DMS114 treated with DMSO at 0.1 percent for 48 hours (cell line): ENCODE results near the gene TRPV3.
"Not testable (repeated sequence)": the region's sequence is repeated elsewhere in the genome, so short reads cannot be mapped to it uniquely, and the experiment has no call there.

Experiments used
- DNase-seq: peaks from one replicate; lab custom pipeline; 2025; ENCODE audit not compliant: unreplicated experiment; lab: John Stamatoyannopoulos, UW

The TRPV3 gene

DNA sequence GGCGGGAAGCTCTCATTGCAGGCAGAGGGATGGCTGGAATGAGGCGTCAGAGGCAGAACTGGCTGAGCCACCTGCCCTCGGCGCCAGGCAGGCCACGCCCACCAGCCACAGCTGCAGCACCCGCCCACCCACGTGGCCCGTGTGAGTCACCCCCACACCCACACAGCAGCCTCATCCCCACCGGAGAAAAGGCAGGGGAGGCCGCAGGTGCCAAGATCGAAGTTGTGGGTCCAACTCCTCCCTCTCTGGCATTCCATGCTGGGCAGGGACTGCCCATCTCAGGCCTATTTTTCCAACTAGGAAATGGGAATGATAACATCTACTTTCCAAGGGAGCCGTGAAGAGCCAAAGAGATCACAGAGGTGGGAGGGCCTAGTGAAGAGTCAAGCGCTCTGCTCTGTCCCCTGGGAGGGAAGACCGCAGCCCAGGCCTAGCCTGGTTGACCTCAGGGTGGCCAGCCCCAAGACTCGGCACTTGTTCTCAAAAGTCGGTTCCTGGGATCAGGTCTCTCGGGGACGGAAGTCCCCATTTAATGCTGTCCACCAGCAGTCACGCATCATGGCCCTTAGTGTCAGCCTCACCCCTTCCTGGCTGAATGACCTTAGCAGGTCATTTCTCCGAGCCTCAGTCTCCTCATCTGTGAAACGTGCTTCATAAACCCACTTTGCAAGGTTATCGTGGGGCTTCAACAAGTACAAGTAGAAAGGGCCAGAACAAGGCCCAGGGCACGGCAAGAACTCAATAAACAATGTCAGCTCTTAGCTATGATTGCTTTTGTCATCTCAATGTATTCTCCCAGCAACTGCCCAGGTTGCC lies at the start of gene TRPV3:
Gene TRPV3 (minus strand): TSS at position 45 of the 816 bp plus-strand sequence. CDS start 2,962 bp downstream, outside the sequence.
- DNase-seq = no peak

GRCh38 chr17:3603870-3604259 lies 46.3 kb upstream of the TRPV3 start:
- DNase-seq = no peak

- DNase-seq = no peak
Observed at GRCh38 chr17:3603119-3603869, 45.7 kb upstream of the TRPV3 start.

- DNase-seq = no peak
Observed at GRCh38 chr17:3602499-3602898, 44.9 kb upstream of the TRPV3 start.

DNA sequence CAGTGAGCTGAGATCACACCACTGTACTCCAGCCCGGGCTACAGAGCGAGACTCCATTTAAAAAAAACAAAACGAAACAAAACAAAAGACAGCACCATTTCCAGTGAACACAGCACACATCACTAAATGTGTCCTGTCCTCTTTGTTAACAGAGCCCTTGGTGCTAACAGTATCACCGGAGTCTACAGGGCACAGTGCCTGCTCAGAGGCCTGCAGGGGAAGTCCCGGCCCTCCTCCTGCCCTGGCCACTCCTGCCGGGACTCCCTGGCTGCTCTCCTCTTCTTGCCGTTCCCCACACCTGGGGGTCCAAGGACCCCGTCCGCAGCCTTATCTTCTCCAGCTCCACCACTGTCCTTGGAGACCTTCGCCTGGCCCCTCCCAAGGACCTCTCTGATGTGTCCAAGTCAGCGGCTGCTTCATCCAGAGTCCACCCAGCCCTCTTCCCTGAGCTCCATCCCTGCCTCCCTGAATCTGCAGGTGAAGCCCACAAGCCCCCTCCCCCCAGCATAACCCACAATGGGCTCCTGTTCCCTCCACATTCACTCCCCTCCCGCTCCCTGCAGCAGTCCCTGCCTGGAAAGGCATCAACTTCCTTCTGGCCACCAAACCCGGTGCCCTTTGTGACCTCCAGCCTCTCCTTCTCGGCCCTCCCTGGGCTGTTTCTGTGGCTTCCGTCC lies 43.1 kb upstream of the TRPV3 start:
- no peak for DNase-seq

GRCh38 chr17:3598078-3598477 lies 40.5 kb upstream of the TRPV3 start:
- no peak for DNase-seq

GRCh38 chr17:3596804-3597464 lies 39.3 kb upstream of the TRPV3 start:
- no peak for DNase-seq

GRCh38 chr17:3594976-3595375 lies 37.4 kb upstream of the TRPV3 start:
- no peak for DNase-seq

- DNase-seq = no peak
Observed at GRCh38 chr17:3594051-3594800, 36.6 kb upstream of the TRPV3 start.

DNA sequence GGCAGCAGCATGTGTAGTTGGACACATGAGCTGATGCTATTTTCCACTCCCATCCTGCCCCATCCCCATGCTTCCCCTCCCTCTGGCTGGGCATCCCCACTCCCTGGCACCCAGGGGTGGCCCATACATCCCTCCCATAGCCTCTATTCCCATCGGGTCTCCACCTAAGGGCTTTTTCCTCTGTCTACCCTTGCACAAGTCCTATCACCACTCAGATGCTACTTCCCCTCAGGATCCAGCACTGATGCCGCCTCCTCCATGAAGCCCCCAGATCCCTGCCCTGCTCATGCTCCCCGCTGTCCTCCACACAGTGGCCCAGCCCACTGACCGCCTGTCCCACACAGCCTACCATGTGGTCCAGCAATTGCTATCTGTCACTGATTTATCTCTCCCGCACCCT lies 35.8 kb upstream of the TRPV3 start:
- DNase-seq = no peak

DNA sequence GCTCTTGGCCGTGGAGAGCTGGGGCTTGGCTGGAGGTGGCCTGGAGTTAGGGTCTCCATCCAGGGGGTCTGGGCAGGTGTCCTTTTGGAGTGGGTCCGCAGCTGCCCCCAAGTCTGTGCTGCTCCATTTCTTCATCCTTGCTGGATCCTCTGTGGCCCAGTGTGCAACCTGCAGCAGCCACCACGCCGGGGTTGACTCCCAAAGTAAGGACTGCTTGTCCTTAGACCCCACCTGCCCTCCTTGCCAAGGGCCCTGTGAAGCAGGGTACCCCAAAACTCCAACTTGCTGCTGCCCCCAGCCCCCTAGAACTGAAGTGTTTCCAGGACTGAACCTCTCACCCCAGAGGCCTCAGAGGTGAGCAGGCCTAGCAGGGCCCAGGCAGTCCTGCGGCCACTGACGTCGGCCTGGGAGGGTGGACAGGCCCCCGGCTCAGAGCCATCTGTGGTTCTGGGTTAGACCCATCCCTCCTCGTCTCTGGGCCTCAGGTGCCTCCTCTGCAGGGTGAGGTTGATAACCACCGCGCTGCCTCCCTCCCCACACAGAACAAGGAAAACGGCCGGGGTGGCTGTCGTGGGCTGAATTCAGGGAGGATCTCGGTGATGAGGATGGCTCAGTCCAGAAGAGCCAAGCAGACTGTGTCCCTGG lies 34.7 kb upstream of the TRPV3 start:
- DNase-seq = no peak

DNA sequence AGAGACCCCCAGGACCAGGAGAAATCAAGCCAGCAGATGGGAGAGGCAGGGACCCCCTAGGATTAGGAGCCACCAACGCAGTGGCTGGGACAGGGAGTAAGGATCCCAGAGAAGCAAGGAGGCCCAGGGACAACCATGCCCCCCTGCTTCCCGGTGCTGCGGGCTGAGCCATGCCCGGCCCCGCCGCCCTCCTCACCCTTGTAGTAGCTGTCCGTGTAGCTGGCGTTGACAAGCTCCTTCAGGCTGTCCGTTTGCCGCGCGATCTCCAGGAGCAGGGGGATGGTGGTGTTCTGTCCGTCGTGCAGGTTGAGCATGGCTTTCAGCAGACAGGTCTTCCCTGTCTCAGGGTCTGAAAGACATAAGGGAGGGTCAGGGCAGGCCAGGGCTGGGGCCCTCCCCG lies 33.2 kb upstream of the TRPV3 start:
- no peak for DNase-seq

- DNase-seq = no peak
Observed at GRCh38 chr17:3590231-3590630, 32.6 kb upstream of the TRPV3 start.

GRCh38 chr17:3589784-3590183 lies 32.2 kb upstream of the TRPV3 start:
- DNase-seq = no peak

DNA sequence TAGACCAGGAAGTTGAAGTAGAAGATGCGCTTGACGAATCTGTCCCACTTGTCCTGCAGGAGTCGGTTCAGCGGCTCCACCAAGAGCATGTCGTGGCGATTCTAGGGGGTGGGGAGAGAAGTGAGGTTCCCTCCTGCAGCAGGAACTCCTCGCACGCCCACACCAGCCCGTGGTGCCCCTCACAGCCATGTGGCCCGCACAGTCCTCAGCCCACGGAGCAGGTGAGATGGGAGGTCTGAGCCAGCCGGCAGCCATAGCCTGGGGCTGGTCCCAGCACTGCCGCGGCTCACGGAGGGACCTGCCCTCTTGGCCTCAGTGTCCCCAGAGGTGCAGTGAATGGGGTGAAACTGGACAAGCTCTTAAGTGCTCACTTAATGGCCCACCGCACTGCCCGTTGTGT lies 28.2 kb upstream of the TRPV3 start:
- no peak for DNase-seq

DNA sequence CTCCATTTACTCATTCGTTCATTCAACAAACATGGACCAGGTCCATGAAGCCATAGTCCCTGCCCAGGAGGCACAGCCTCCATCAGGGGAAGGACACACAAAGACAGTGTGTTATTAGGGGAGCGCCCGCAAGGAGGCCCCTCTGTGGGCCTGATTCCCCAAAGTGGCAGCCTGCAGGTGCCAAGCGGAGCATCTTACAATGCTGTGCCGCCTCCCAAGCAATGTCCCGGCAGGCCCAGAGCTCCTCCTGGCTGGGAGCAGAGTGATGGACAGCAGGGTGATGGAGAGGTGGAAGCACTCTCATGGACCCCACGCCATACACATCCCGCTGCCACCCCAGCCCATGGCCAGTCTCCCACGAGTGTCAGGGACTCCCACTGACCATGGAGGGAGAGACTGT lies 25.8 kb upstream of the TRPV3 start:
- no peak for DNase-seq

GRCh38 chr17:3582915-3583314 lies 25.3 kb upstream of the TRPV3 start:
- no peak for DNase-seq

DNA sequence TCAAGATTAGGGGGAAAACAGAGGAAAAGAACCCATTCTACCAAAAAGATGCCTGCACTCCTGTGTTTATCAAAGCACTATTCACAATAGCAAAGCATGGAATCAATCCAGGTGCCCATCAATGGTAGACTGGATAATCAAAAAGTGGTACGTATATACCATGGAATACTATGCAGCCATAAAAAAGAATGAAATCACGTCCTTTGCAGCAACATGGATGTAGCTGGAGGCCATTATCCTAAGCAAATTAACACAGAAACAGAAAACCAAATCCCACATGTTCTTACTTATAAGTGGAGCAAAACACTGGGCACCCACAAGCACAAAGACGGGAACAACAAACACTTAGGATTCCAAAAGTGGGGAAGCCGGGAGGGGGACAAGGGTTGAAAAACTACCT lies 21.1 kb upstream of the TRPV3 start:
- DNase-seq = not testable (repeated sequence)

DNA sequence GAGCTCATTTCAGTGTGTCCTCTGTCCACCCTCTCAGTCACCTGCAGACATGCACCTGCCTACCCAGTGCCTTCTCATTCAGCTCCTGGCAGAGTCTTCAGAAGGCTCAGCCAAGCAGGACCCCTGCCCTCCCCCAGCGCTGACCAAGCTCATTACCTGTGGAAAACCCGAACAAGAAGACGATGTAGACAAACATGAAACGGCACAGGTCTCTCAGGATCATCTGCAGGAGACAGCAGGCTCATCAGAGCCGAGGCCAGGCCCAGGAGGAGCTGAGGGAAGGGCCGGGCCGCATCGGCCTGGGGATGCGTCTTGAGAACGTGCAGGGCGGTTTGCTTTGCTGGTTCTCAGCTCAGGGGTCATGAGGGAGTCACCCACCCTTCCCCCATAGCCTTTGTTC lies 19.4 kb upstream of the TRPV3 start:
- no peak for DNase-seq

GRCh38 chr17:3575511-3575910 lies 17.9 kb upstream of the TRPV3 start:
- no peak for DNase-seq
